Transverse colon (tissue), 4 donors: ENCODE data around the gene NFYC. TPM values are rescaled to one million over a fixed set of nuclear protein-coding genes. Genes with fewer than 3 reads are reported as not detected.

Source experiments
- DNase-seq: peaks from one replicate; pipeline ENCODE4 v3.0.0-alpha.2; 2019
- H3K27ac ChIP-seq, 4 donors: fragments of 200-600 bp; sonication (generic); 2 replicates each; pipeline ENCODE4 v1.5.1; 2016 to 2018; ENCODE audit warnings: inconsistent platforms in 4 of 4
- H3K27me3 ChIP-seq: fragments of 200-600 bp; sonication (generic); 2 replicates; pipeline ENCODE4 v1.5.1; 2017; ENCODE audit warnings: inconsistent platforms
- H3K36me3 ChIP-seq, 4 donors: fragments of 200-600 bp; sonication (generic); 2 replicates each; pipeline ENCODE4 v1.5.1; 2017 to 2019; ENCODE audit warnings: inconsistent platforms in 4 of 4
- H3K4me1 ChIP-seq, 4 donors: fragments of 200-600 bp; sonication (generic); 2 replicates each; pipeline ENCODE4 v1.5.1; 2017 to 2020; ENCODE audit warnings: inconsistent platforms in 4 of 4
- H3K4me3 ChIP-seq, 4 donors: fragments of 200-600 bp; sonication (generic); 1 replicate in 1 of 4; 2 replicates in 3 of 4; pipeline versions ENCODE4 v1.5.1 to v1.6.1; 2017 to 2019; ENCODE audit warnings: inconsistent platforms in 4 of 4
- H3K9me3 ChIP-seq, 2 donors: fragments of 200-600 bp; sonication (generic); 2 replicates each; pipeline ENCODE4 v1.5.1; 2017 to 2019; ENCODE audit warnings: inconsistent platforms in 2 of 2
- EP300 ChIP-seq: sonication (generic); formaldehyde crosslinking; IDR thresholded peaks from one replicate; pipeline ENCODE4 v1.6.1; 2017; ENCODE audit warnings: antibody characterized with exemption, low read depth
- POLR2A ChIP-seq: fragments of 450-650 bp; IDR thresholded peaks from one replicate; pipeline ENCODE4 v1.6.1; 2016; ENCODE audit warnings: antibody characterized with exemption, mild to moderate bottlenecking, moderate library complexity
- POLR2AphosphoS5 ChIP-seq, 3 donors: sonication (generic); formaldehyde crosslinking; IDR thresholded peaks; one replicate each; pipeline ENCODE4 v1.6.1; 2016; ENCODE audit warnings: antibody characterized with exemption in 3 of 3
- WGBS, 2 donors: methylation state at CpG; one replicate each; pipeline ENCODE4 v1.1.5; 2018; ENCODE audit warnings: low coverage in 1 of 2; 5-methylcytosine and 5-hydroxymethylcytosine counted together
- in situ Hi-C, 4 donors: fragments of 200-750 bp; cut with MboI; loops; one replicate each; pipeline versions ENCODE4 v1.15.0 to v1.15.1; 2017; ENCODE audit warnings: low sequenced_read_pairs in 3 of 4, low pct_ligation_motif_present in 1 of 4, low pct_unique_long_range_greater_than_20kb in 1 of 4
- intact Hi-C: fragments of 100-400 bp; cut with DNase I; formaldehyde crosslinking; loops from one replicate; pipeline ENCODE4 v1.15.1; 2023; ENCODE audit warnings: low total_unique reads
- total RNA-seq, 4 donors: library from RNA; depleted of rRNA; stranded (reverse); fragments of >200 nt; gene quantifications; one replicate each; pipeline ENCODE4 v1.1.0, GENCODE V29; 2016
- TF ChIP-seq, protein P1 (sequence below), 5 experiments: fragments of 200-600 bp in 3 of 5; fragments of 450-650 bp in 2 of 5; sonication (generic) in 3 of 5; IDR thresholded peaks; 1 replicate in 2 of 5; 2 replicates in 3 of 5; pipeline ENCODE4 v1.5.1; 2016 to 2017; ENCODE audit warnings: antibody characterized with exemption in 5 of 5, inconsistent platforms in 3 of 5, mild to moderate bottlenecking in 2 of 5, moderate library complexity in 1 of 5

Gene NFYC
- total RNA-seq, 4 donors from 2014 or later: 34.4 to 101 (median 76.4) TPM

DNA sequence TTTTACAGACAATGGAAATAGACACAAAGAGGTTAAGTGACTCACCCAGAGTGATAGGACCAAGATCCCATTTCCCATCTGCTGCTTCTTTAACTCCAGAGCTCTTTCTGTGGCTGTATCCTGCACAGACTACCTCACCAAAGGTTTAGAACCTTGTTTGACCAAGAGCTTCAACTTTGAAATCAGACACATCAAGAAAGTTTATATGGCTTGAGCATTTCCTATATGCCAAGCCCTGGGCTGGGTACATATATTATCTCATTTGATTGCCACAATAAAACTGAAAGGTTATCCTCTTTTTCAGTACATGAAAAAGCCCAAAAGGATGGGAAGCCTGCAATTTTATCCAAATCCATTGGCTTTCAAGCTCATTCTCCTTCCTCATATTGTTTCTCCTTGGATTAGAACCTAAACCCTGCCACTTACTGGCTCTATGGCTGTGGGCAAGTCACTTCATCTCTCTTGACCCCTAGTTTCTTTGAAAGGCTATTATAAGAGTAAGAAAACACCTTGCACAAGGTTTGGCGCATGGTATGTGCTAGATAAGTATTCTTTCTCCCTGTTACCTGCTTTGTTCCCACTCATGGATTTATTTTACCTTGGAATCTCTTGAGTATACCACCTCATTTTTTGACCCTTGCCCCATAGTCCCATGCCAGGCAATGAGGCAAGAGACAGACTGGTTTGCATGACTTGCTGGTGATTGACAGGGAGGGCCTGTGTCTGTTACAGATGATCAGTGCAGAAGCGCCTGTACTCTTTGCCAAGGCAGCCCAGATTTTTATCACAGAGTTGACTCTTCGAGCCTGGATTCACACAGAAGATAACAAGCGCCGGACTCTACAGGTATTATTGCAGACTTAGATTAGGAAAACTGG lies 57.6 kb downstream of the NFYC start:
- DNase-seq: no peak
- intact Hi-C loops: no loop called here
- H3K27ac ChIP-seq: peak overlapping the region in 3 of 4 donors; percentile 11 to 34 (median 31)
- TF ChIP-seq POLR2A (no peak), POLR2AphosphoS5 (IDR thresholded peaks at IDR 0.05) (no peak), EP300 (no peak)
- TF ChIP-seq, protein P1, sequence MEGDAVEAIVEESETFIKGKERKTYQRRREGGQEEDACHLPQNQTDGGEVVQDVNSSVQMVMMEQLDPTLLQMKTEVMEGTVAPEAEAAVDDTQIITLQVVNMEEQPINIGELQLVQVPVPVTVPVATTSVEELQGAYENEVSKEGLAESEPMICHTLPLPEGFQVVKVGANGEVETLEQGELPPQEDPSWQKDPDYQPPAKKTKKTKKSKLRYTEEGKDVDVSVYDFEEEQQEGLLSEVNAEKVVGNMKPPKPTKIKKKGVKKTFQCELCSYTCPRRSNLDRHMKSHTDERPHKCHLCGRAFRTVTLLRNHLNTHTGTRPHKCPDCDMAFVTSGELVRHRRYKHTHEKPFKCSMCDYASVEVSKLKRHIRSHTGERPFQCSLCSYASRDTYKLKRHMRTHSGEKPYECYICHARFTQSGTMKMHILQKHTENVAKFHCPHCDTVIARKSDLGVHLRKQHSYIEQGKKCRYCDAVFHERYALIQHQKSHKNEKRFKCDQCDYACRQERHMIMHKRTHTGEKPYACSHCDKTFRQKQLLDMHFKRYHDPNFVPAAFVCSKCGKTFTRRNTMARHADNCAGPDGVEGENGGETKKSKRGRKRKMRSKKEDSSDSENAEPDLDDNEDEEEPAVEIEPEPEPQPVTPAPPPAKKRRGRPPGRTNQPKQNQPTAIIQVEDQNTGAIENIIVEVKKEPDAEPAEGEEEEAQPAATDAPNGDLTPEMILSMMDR (IDR thresholded peaks at IDR 0.05): no peak
- 88% methylated on average over 5 of the region's 5 CpGs; no CpG with 5 or more reads in 1 of the 2 donors for WGBS, 2 donors
- H3K9me3 ChIP-seq: no peaks in the 10 kb centered on the region
- H3K27me3 ChIP-seq: no peaks in the 10 kb centered on the region
- peaks cover 0 to 39% (median 12%) of the 10 kb centered on the region in 4 donors for H3K4me1 ChIP-seq
- in situ Hi-C loops: no loop called here
- H3K36me3 ChIP-seq: peaks cover 0 to 50% (median 9%) of the 10 kb centered on the region in 4 donors
- H3K4me3 ChIP-seq: no peak overlapping the region

DNA sequence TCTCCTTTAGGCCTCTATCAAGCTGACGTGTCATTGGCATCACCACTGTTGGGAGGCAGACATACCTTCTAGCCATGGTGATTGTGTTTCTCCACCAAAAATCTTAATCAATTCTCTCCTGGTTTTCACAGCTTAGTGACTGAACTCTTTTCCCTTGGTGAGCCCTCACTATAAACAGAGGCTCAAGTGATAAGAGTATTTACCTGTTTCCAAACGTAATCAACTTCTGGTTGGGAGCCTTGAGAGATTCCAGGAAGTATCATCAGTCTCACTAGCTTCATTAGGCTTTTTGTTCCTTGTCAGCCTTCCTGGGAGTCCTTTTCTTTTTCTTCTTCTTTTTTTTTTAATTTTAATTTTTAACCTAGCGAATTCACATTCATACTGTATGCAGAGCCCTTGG lies 58.3 kb downstream of the NFYC start:
- Histone ChIP-seq H3K36me3 (peaks cover 0 to 56% (median 12%) of the 10 kb centered on the region in 4 donors), H3K4me1 (peaks cover 0 to 39% (median 12%) of the 10 kb centered on the region in 4 donors), H3K27ac (peak overlapping the region in 1 of 4 donors; percentile 31), H3K4me3 (no peak overlapping the region), H3K27me3 (no peaks in the 10 kb centered on the region), H3K9me3 (no peaks in the 10 kb centered on the region)
- intact Hi-C loops: no loop called here
- no peak for DNase-seq
- TF ChIP-seq POLR2AphosphoS5 (IDR thresholded peaks at IDR 0.05): no peak
- no peak for TF ChIP-seq EP300
- no peak for TF ChIP-seq POLR2A
- TF ChIP-seq, protein P1 (IDR thresholded peaks at IDR 0.05): no peak
- WGBS, 2 donors: 52 to 86% methylated on average over 3 of the region's 3 CpGs
- in situ Hi-C loops: no loop called here

DNA sequence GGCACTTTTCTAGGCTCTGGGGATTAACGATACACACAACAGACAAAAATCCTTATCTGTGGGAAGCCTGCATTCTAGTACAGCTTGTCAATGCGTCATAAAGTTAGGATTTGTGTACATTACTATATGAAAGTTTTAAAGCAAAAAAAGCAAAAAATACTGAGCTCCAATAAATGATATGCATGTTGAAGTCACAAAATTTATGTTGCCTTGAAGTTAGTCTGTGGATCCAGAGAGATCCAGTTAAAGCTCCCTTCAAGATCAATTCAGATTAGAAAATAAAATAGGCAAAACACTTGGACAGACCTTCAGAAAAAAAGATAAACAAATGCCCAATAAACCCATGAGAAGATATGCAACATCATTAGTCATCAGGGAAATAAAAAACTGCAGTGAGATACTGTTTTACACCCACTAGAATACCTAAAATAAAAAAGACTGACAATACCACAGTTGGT lies 59.0 kb downstream of the NFYC start:
- Histone ChIP-seq H3K27ac (no peak overlapping the region), H3K9me3 (no peaks in the 10 kb centered on the region), H3K4me3 (no peak overlapping the region), H3K36me3 (peaks cover 0 to 63% (median 15%) of the 10 kb centered on the region in 4 donors), H3K4me1 (peaks cover 0 to 34% (median 12%) of the 10 kb centered on the region in 4 donors), H3K27me3 (no peaks in the 10 kb centered on the region)
- DNase-seq: no peak
- no peak for TF ChIP-seq EP300
- TF ChIP-seq POLR2AphosphoS5 (IDR thresholded peaks at IDR 0.05): no peak
- TF ChIP-seq, protein P1 (IDR thresholded peaks at IDR 0.05): no peak
- no peak for TF ChIP-seq POLR2A
- intact Hi-C loops (no loop called here), in situ Hi-C loops (no loop called here)
- WGBS, 2 donors: 58 to 92% methylated on average over 2 of the region's 2 CpGs

DNA sequence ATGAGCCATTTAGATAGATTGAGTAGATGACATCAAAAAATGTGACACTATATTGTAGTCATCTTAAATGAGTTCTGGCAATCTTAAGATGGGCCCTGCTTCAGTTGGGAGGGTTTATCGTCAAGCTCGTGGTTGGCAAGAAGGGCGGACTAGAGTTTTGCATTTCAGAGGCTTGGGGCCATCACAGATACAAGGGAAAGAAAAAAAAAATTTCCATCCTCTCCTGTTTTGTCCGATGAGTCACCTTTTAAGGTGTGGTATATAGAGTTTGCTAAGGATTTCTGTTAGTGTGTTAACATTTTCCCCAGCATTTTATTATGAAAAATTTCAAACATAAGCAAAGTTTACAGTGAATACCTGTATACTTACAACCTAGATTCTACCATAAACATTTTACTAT lies 60.3 kb downstream of the NFYC start:
- Histone ChIP-seq H3K27me3 (no peaks in the 10 kb centered on the region), H3K27ac (no peak overlapping the region), H3K9me3 (no peaks in the 10 kb centered on the region), H3K4me3 (no peak overlapping the region), H3K36me3 (peaks cover 0 to 63% (median 19%) of the 10 kb centered on the region in 4 donors), H3K4me1 (peaks cover 0 to 31% (median 12%) of the 10 kb centered on the region in 4 donors)
- intact Hi-C loops (no loop called here), in situ Hi-C loops (no loop called here)
- TF ChIP-seq, protein P1 (IDR thresholded peaks at IDR 0.05): no peak
- TF ChIP-seq POLR2AphosphoS5 (IDR thresholded peaks at IDR 0.05) (no peak), POLR2A (no peak), EP300 (no peak)
- WGBS, 2 donors: 75 to 79% methylated on average over 4 of the region's 4 CpGs
- DNase-seq: no peak
